Loucy (cell line): ENCODE results near the gene MGA.

ENCODE experiments used
- H2AFZ ChIP-seq: fragments of 200-600 bp; sonication (generic); 2 replicates; pipeline ENCODE4 v1.6.0; 2016; ENCODE audit warnings: antibody characterized with exemption, mild to moderate bottlenecking, low read length, moderate library complexity
- H3F3A ChIP-seq: fragments of 200-600 bp; 2 replicates; pipeline ENCODE4 v1.6.0; 2016; ENCODE audit warnings: antibody characterized with exemption, low read depth, mild to moderate bottlenecking
- H3K27me3 ChIP-seq: fragments of 200-600 bp; sonication (generic); 2 replicates; pipeline ENCODE4 v1.6.1; 2014; ENCODE audit warnings: low read length, mild to moderate bottlenecking; ENCODE audit not compliant: insufficient read depth, poor library complexity, severe bottlenecking
- H3K36me3 ChIP-seq: fragments of 200-600 bp; sonication (generic); 2 replicates; pipeline ENCODE4 v1.6.1; 2016; ENCODE audit warnings: low read length; ENCODE audit not compliant: insufficient read depth
- H3K4me1 ChIP-seq: fragments of 200-600 bp; sonication (generic); 2 replicates; pipeline ENCODE4 v1.5.1; 2014; ENCODE audit warnings: low read length, mild to moderate bottlenecking; ENCODE audit not compliant: insufficient read depth, poor library complexity, severe bottlenecking
- H3K4me2 ChIP-seq: fragments of 200-600 bp; sonication (generic); 2 replicates; pipeline ENCODE4 v1.6.0; 2014; ENCODE audit warnings: antibody characterized with exemption, low read length, low read depth, mild to moderate bottlenecking; ENCODE audit not compliant: poor library complexity, severe bottlenecking
- H3K4me3 ChIP-seq: fragments of 200-600 bp; sonication (generic); 2 replicates; pipeline ENCODE4 v1.5.1; 2014; ENCODE audit warnings: low read length, mild to moderate bottlenecking, mixed read lengths; ENCODE audit not compliant: poor library complexity, severe bottlenecking
- H3K79me2 ChIP-seq: fragments of 200-600 bp; sonication (generic); 2 replicates; pipeline ENCODE4 v1.6.1; 2014; ENCODE audit warnings: low read length; ENCODE audit not compliant: insufficient read depth
- H3K9ac ChIP-seq: fragments of 200-600 bp; sonication (generic); 2 replicates; pipeline ENCODE4 v1.6.0; 2014; ENCODE audit warnings: mild to moderate bottlenecking, low read depth, low read length, moderate library complexity; ENCODE audit not compliant: poor library complexity, severe bottlenecking
- H3K9me2 ChIP-seq: fragments of 200-600 bp; sonication (generic); replicated peaks from 2 replicates; pipeline ENCODE4 v1.6.1; 2016; ENCODE audit warnings: low read depth, low read length, mixed read lengths
- H3K9me3 ChIP-seq: fragments of 200-600 bp; sonication (generic); 2 replicates; pipeline ENCODE4 v1.6.1; 2014; ENCODE audit warnings: mild to moderate bottlenecking, antibody characterized with exemption, low read length, low read depth; ENCODE audit not compliant: insufficient read depth
- H4K20me1 ChIP-seq: fragments of 200-600 bp; sonication (generic); 2 replicates; pipeline ENCODE4 v1.6.0; 2014; ENCODE audit warnings: antibody characterized with exemption, low read length, mild to moderate bottlenecking; ENCODE audit not compliant: insufficient read depth, poor library complexity, severe bottlenecking
- CTCF ChIP-seq: fragments of 200-600 bp; sonication (generic); conservative IDR thresholded peaks from 2 replicates; pipeline ENCODE4 v1.5.1; 2014; ENCODE audit warnings: mild to moderate bottlenecking, antibody characterized with exemption, low read length
- EZH2phosphoT487 ChIP-seq: fragments of 200-600 bp; IDR thresholded peaks from 2 replicates; pipeline ENCODE4 v1.6.1; 2018; ENCODE audit warnings: antibody characterized with exemption, mild to moderate bottlenecking, moderate library complexity, borderline replicate concordance

Gene MGA

DNA sequence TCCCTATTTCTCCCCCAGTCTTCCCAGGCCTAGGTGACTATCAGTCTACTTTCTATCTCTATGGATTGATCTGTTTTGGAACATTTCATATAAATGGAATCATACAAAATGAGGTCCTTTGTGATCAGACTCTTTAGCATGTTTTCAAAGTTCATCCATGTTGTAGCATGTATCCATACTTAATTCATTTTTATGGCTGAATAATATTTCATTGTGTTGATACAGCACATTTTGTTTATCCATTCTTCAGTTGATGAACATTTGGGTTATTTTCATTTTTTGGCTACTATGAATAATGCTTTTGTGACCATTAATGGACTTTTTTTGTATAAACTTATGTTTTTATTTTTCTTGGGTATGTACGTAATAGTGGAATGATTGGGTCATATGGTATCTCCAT lies 19.2 kb upstream of the MGA start:
- Histone ChIP-seq H3K9me3 (no peaks in the 10 kb centered on the region), H3K27me3 (no peaks in the 10 kb centered on the region), H3K79me2 (peaks cover 86% of the 10 kb centered on the region), H3K4me3 (no peak overlapping the region), H3F3A (no peaks in the 10 kb centered on the region), H4K20me1 (peaks cover 6% of the 10 kb centered on the region), H3K36me3 (no peaks in the 10 kb centered on the region), H3K4me2 (no peak overlapping the region), H3K9me2 (no peaks in the 10 kb centered on the region), H3K9ac (no peak overlapping the region), H3K4me1 (no peaks in the 10 kb centered on the region), H2AFZ (no peak overlapping the region)
- TF ChIP-seq EZH2phosphoT487 (no peak), CTCF (no peak)

DNA sequence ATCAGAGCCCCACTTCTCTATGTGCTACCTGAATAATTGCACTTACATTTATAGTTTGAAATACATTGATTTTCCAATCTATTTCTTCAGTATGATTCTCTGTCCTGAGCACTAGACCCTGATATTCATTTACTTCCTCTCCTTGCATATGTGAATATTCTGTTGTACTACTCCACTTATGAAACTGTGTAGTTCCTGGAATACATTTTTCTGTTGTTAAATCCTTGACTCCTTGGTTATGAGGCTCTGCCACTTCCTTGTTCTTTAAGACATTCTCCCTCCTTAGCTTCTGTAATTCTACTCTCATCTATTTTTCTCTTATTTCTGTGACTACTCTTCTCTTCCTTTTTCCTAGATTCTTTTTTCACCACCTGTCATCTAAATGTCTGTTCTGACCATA lies 12.9 kb upstream of the MGA start:
- H3K9ac ChIP-seq, result no peak overlapping the region
- no peaks in the 10 kb centered on the region for H3F3A ChIP-seq
- H3K9me3 ChIP-seq, result no peaks in the 10 kb centered on the region
- peaks cover 85% of the 10 kb centered on the region for H3K79me2 ChIP-seq
- no peak overlapping the region for H3K4me2 ChIP-seq
- H3K4me3 ChIP-seq, result no peak overlapping the region
- no peaks in the 10 kb centered on the region for H3K27me3 ChIP-seq
- no peak overlapping the region for H2AFZ ChIP-seq
- H4K20me1 ChIP-seq, result peaks cover 15% of the 10 kb centered on the region
- H3K36me3 ChIP-seq, result no peaks in the 10 kb centered on the region
- TF ChIP-seq CTCF (no peak), EZH2phosphoT487 (no peak)
- H3K9me2 ChIP-seq, result no peaks in the 10 kb centered on the region
- H3K4me1 ChIP-seq, result no peaks in the 10 kb centered on the region

DNA sequence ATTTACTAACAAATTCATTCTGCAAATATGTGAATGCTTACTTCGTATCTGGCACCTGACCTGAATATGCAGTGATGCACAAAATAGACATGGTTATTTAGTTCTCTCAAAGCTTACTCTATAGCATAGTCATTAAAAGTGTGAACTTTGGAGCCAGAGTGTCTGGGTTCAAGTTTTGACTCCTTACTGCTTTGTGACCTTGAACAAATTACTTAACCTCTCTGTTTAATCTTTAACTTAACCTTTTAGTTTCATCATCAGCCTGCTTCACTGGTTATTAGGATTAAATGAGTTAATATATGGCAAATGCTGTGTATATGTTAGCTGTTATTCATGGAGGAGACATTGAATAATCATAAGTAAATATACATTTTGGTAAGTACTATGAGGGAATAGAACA lies 12.1 kb upstream of the MGA start:
- no peak overlapping the region for H3K9ac ChIP-seq
- no peak overlapping the region for H3K4me3 ChIP-seq
- H3K36me3 ChIP-seq, result no peaks in the 10 kb centered on the region
- no peak for TF ChIP-seq CTCF
- no peak for TF ChIP-seq EZH2phosphoT487
- no peak overlapping the region for H2AFZ ChIP-seq
- no peaks in the 10 kb centered on the region for H3K9me3 ChIP-seq
- no peaks in the 10 kb centered on the region for H3K9me2 ChIP-seq
- H3K4me2 ChIP-seq, result no peak overlapping the region
- H4K20me1 ChIP-seq, result peaks cover 19% of the 10 kb centered on the region
- H3K4me1 ChIP-seq, result no peaks in the 10 kb centered on the region
- no peaks in the 10 kb centered on the region for H3F3A ChIP-seq
- no peaks in the 10 kb centered on the region for H3K27me3 ChIP-seq
- H3K79me2 ChIP-seq, result peaks cover 88% of the 10 kb centered on the region
